ENCODE results near the gene ADRB1. TPM values are rescaled to one million over a fixed set of nuclear protein-coding genes. Genes with fewer than 3 reads are reported as not detected.

The ADRB1 gene
- polyA plus RNA-seq (ENCODE audit: insufficient read length in 4 of 4): under 1 TPM; 0.06 to 0.14 (median 0.08) TPM

DNA sequence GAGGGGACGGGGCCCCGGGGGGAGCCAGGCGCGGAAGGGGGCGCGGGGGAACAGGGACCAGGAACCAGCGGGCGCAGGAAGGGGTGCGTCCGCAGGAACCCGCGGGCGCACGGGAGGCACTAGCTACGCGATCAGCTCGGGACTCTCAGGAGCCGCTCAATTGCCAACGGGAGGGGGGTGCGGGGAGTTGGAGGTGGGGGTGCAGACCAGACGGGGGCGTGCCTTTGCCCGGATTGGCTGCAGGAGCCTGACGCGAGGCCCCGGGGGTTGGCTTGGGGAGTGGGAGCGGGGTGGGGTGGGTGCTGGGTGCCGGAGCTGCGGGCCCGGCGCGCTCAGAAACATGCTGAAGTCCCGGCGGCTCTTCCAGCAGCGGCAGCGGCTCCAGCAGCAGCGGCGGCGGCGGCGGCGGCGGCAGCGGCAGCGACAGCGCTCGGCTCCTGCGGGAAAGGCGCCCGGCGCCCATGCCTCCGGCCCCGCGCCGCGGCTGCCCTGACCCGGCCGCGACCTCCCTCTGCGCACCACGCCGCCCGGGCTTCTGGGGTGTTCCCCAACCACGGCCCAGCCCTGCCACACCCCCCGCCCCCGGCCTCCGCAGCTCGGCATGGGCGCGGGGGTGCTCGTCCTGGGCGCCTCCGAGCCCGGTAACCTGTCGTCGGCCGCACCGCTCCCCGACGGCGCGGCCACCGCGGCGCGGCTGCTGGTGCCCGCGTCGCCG is at the start of gene ADRB1:
ADRB1 (plus strand) TSS at position 335 of the 715 bp plus-strand sequence; CDS start at position 602, 267 bp downstream.
- DNase-seq (ENCODE audit: low read depth in 4 of 4, low spot score in 2 of 4): peak in 1 of 4 donors; percentile 37

GRCh38 chr10:113995201-113995600 is 48.5 kb upstream of the ADRB1 start:
- DNase-seq (ENCODE audit: low read depth in 4 of 4, low spot score in 2 of 4): no peak

GRCh38 chr10:113997428-113997827 is 46.2 kb upstream of the ADRB1 start:
- DNase-seq (ENCODE audit: low read depth in 4 of 4, low spot score in 2 of 4): no peak

DNA sequence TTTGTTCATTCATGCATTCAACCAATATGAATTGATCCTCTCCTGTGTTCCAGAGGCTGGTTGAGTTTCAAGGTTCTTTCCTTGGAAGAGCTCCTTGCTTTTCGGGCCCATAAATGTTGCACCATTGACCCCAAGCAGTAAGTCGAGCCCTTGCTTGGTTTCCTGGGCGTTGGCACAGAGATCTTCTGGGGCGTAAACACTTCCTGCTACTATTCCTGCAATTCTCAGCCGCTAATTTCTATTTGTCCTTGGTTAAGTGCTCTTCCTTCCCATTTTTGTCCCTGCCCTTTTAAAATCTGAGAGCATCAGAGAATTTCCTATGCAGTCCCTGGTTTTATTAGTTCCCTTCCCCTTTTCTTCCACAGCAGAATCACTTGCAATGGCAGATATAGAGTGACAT is 44.1 kb upstream of the ADRB1 start:
- DNase-seq (ENCODE audit: low read depth in 4 of 4, low spot score in 2 of 4): no peak

DNA sequence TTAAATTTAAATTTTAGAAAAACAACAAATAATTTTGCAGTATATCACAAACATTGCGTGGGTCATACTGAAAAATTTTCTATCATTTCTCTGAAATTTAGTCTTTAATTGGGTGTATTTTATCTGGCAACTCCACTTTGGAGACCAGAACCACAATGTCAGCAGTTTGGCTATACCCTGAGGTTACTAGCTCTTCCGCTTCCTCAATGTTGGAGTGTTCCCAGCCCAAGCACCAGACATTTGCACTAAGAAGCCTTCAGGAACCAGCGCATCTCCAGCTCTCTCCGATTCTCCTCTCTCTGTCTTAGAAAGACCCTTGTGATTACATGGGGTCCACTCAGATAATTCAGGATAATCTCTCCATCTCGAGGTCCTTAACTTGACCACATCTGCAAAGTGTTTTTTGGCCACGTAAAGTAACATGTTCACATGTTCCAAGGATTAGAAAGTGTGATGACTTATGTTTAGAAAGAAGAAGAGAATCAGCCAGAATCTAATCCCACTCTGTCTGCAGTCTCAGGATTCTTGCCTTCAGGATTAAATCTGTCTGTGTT is 43.1 kb upstream of the ADRB1 start:
- DNase-seq (ENCODE audit: low read depth in 4 of 4, low spot score in 2 of 4): no peak

GRCh38 chr10:114002422-114002821 is 41.2 kb upstream of the ADRB1 start:
- DNase-seq (ENCODE audit: low read depth in 4 of 4, low spot score in 2 of 4): no peak

DNA sequence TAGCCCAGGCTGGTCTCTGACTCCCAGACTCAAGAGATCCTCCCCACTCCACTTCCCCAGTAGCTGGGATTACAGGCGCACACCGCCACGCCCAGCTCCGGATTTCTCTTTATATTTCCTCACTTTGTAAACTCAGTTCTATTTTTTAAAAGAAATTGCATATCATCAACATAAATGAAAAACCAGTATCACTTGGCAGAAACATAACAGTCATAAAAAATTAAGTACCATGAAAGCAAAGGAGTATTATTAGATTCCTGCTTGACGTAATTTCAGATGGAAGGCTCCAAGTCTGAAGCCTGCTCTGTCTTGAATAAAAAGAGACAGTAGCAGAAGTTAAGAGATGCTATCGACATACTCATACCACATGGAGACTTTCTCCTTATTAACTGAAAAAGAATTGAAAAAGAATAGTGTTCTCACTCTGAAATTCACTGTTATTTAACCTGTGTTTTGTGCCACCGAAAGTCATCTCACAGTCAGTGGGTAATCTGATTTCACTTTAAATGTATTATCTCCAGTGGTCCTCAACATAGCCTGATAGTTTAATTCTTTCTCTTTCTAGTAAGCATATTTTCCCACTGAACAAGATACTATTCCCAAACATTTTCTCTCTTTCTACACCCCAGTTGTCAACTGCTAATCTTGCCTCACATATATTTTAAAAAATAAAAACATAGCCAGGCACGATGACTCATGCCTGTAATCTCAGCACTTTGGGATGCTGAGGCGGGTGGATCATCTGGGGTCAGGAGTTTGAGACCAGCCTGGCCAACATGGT is 40.3 kb upstream of the ADRB1 start:
- no peak for DNase-seq (ENCODE audit: low read depth in 4 of 4, low spot score in 2 of 4)

GRCh38 chr10:114009281-114009996 is 34.2 kb upstream of the ADRB1 start:
- DNase-seq (ENCODE audit: low read depth in 4 of 4, low spot score in 2 of 4): no peak

- DNase-seq (ENCODE audit: low read depth in 4 of 4, low spot score in 2 of 4): no peak
These were observed 33.4 kb upstream of the ADRB1 start for GRCh38 chr10:114010316-114010715.

GRCh38 chr10:114012650-114013049 is 31.0 kb upstream of the ADRB1 start:
- no peak for DNase-seq (ENCODE audit: low read depth in 4 of 4, low spot score in 2 of 4)

GRCh38 chr10:114015708-114016107 is 28.0 kb upstream of the ADRB1 start:
- DNase-seq (ENCODE audit: low read depth in 4 of 4, low spot score in 2 of 4): no peak

- DNase-seq (ENCODE audit: low read depth in 4 of 4, low spot score in 2 of 4): no peak
These were observed 26.4 kb upstream of the ADRB1 start for GRCh38 chr10:114017271-114017670.

DNA sequence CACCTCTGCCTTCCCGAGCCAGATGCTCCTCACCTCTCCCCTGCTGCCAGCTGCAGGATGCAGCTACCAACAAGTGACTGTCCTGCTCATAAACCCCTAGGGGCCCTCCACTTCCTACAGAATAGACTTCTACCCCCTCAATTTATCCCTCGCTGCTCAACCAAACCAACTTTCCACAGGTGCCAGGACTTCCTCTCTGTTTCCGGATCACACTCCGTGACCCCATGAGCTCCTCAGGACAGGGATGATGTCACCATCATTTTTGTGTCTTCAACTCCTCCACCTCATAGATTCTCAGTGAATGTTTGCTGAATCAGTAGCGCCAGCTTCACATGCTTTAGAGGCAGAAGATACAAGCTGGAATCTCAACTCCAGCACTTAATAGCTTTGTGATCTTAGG is 25.8 kb upstream of the ADRB1 start:
- no peak for DNase-seq (ENCODE audit: low read depth in 4 of 4, low spot score in 2 of 4)

DNA sequence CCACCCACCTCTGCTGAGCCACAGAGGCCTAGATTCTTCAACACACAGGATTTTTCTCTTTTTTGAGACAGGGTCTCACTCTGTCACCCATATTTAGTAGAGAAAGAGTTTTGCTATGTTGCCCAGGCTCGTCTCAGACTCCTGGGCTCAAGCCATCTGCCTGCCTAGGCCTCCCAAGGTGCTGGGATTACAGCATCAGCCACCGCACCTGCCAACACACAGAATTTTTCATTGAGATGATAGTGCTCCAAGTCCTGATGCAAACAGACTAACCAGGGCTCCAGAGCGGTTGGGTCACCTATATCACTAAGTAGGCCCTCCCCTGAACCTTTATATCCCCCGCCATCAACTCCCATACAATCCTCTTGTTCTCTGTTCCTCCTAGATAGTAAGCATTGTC is 24.4 kb upstream of the ADRB1 start:
- DNase-seq (ENCODE audit: low read depth in 4 of 4, low spot score in 2 of 4): no peak

GRCh38 chr10:114021154-114021553 is 22.5 kb upstream of the ADRB1 start:
- no peak for DNase-seq (ENCODE audit: low read depth in 4 of 4, low spot score in 2 of 4)

DNA sequence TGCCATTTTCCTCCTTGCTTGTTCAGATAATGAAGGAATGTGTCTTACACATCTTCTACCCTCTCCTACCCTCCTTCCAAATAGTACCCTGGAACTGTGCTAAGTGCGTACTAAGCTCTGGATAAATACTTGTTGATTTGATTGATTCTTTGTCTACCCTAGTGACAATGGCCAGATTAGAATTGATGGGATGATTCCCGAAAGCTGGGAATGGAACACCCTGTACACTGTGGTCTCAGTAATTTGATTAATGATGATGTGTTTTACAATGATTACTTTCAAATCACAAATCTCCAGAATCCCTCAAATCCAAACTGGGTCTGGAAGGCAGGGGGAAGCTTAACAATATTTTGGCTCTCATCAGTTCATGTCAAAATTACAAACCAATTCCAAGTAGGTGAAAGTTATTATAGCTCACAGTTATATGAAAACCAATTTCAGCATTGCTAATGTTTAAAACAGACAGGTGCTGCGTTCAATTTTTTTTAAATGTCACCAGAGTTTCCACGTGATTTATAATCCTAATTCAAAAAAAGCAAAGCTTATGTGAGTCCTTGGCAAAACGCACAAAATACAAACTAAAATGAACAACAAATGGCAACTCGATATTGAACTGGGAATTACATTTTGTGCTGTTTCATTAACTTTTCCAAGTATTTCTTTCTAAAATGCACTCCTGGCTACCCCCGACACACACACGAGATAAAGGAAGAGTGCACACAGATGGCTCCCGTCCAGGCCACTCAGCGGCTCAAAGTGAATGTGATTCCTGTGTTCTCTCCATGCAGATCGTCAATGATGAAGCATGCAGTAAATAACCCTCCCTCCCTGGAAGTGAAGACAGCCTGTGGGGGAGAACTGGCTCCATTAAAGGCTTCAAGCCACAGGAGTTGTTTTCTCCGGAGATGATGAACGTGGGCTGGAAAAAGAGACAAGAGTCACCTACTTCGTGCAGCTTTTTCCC is 21.7 kb upstream of the ADRB1 start:
- DNase-seq (ENCODE audit: low read depth in 4 of 4, low spot score in 2 of 4): no peak

- no peak for DNase-seq (ENCODE audit: low read depth in 4 of 4, low spot score in 2 of 4)
These were observed 20.7 kb upstream of the ADRB1 start for GRCh38 chr10:114022766-114023597.

DNA sequence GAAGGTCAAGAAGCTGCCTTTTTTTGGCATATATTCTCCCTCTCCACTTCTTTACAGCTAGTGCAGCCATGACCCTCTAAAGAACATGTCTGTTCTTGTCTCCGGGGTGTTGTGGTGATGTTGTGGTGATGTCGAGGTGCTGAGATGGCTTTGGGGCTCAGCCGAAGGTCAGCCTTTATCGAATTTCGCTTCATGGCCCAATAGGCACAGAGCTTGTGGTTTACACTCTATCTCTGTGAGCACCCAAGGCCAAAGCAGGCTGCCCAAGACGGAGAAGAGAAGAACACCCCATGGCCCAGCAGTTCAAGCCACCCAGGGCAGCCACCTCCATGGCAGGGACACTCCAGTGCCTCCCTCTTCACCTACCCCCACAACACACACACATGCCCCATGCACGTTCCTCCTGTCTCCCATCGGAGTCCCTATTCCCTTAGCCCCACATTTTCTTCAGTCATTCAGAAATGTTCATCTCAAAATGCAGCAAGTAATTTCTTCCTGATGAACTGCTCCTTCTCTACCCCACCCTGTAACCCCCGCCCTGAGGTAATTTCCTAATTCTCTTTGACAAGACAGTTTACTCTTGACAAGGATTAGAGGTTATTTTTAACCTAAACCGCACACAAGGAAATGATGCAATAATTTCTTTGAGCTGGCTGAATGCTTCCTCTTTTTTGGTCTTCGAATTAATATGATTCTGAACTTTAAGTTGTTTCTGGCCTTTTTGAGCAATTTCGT is 18.6 kb upstream of the ADRB1 start:
- no peak for DNase-seq (ENCODE audit: low read depth in 4 of 4, low spot score in 2 of 4)
